ENCODE data around the gene ADAMTSL4. TPM values are rescaled to one million over a fixed set of nuclear protein-coding genes. Genes with fewer than 3 reads are reported as not detected.

The ADAMTSL4 gene
- total and polyA plus RNA-seq, 2 of the 8 experiments (the other 6 are each of a cell fraction or from before 2014, with no cell fraction given): 4.2 to 5.4 TPM

GRCh38 chr1:150552128-150552910 is 3.1 kb downstream of the ADAMTSL4 start:
- Histone ChIP-seq H3K27me3 (replicated peaks in 1 of 4; ENCODE audit: control insufficient read depth in 3 of 4, extremely low read depth in 1 of 4, insufficient read depth in 3 of 4, low read length in 3 of 4) (peaks cover 0 to 17% (median 9%) of the 10 kb centered on the region in 4 experiments; a peak in 5 of 7 replicates), H3K36me3 (ENCODE audit: control insufficient read depth in 2 of 4, insufficient read depth in 4 of 4, low read length in 3 of 4) (peaks cover 0 to 4% (median 2%) of the 10 kb centered on the region in 4 experiments; a peak in 2 of 8 replicates), H2BK5ac (ENCODE audit: low read depth, low read length) (0 out of 2 replicates have a peak overlapping the region, but pooled peaks have one; percentile 15), H3K79me1 (ENCODE audit: low read depth, low read length) (0 out of 2 replicates have a peak, but pooled peaks cover 3% of the 10 kb centered on the region), H3K9ac (replicated peaks in 1 of 4; ENCODE audit: extremely low read depth in 1 of 4, low read depth in 3 of 4, low read length in 3 of 4) (no peak overlapping the region), H3K4ac (replicated peaks; ENCODE audit: insufficient read length, low read depth, low read length) (no peak overlapping the region), H2BK20ac (ENCODE audit: low read length) (no peak overlapping the region), H2BK12ac (ENCODE audit: low read depth, low read length) (peak overlapping the region; percentile 68; the same call in 1 of the 2 replicates), H3K4me2 (ENCODE audit: insufficient read depth in 1 of 2, low read depth in 2 of 2, low read length in 2 of 2) (no peak overlapping the region; a peak in 1 of 4 replicates), H3K23ac (ENCODE audit: insufficient read length) (no peak overlapping the region), H2BK120ac (replicated peaks; ENCODE audit: low read depth, low read length) (peak overlapping the region; percentile 43), H3K23me2 (ENCODE audit: low read depth, low read length) (peaks cover 5% of the 10 kb centered on the region; the same call in 1 of the 2 replicates), H3K4me3 (ENCODE audit: extremely low read depth in 1 of 4, insufficient read depth in 2 of 4, low read depth in 3 of 4, low read length in 4 of 4) (no peak overlapping the region), H3K27ac (ENCODE audit: low read depth, low read length) (no peak overlapping the region), H4K20me1 (replicated peaks in 1 of 2; ENCODE audit: control insufficient read depth in 1 of 2, insufficient read depth in 2 of 2, low read length in 2 of 2) (peaks cover 1 to 4% of the 10 kb centered on the region in 2 experiments), H3K18ac (ENCODE audit: extremely low read depth, low read length) (no peak overlapping the region; the same call in 1 of the 2 replicates), H3K9me3 (ENCODE audit: insufficient read depth in 2 of 2, low read depth in 1 of 2, low read length in 1 of 2) (no peaks in the 10 kb centered on the region), H2AFZ (ENCODE audit: low read length) (no peak overlapping the region), H2BK15ac (ENCODE audit: low read length) (peak overlapping the region; percentile 40; the same call in 1 of the 2 replicates), H3K14ac (ENCODE audit: insufficient read length) (no peak overlapping the region), H2AK5ac (ENCODE audit: low read depth, low read length) (no peak overlapping the region), H3K56ac (replicated peaks; ENCODE audit: insufficient read length, low read depth, low read length) (no peak overlapping the region), H4K8ac (ENCODE audit: extremely low read depth, insufficient read depth, low read length) (no peak overlapping the region), H3K79me2 (ENCODE audit: control insufficient read depth in 1 of 2, insufficient read depth in 2 of 2, low read length in 2 of 2) (no peaks in the 10 kb centered on the region), H4K91ac (replicated peaks; ENCODE audit: insufficient read length, low read length) (no peak overlapping the region), H4K5ac (ENCODE audit: insufficient read length, low read depth, low read length) (no peak overlapping the region), H3K4me1 (replicated peaks in 1 of 4; ENCODE audit: control insufficient read depth in 3 of 4, insufficient read depth in 4 of 4, low read length in 3 of 4) (peaks cover 2 to 21% (median 12%) of the 10 kb centered on the region in 4 experiments)
- FAIRE-seq: no peak
- WGBS, 2 experiments (ENCODE audit: extremely low coverage in 1 of 2, insufficient coverage in 1 of 2, insufficient read length in 1 of 2, insufficient replicate concordance in 2 of 2, low coverage in 1 of 2, low lambda C conversion rate in 2 of 2, missing lambda C conversion rate in 1 of 2): 72% methylated on average over 12 of the region's 13 CpGs; no CpG with 5 or more reads in 1 of the 2 experiments
- no peak for TF ChIP-seq RFX5 (IDR thresholded peaks at IDR 0.05; ENCODE audit: borderline replicate concordance, low read depth, low read length)
- peak; percentile 61 for TF ChIP-seq CEBPB (IDR thresholded peaks at IDR 0.05; ENCODE audit: low read depth, low read length)
- TF ChIP-seq POLR2A (IDR thresholded peaks at IDR 0.05; ENCODE audit: control extremely low read depth in 1 of 2, low read depth in 2 of 2, low read length in 2 of 2): peak in 1 of 2 experiments; percentile 46; a peak in 1 of 3 replicates
- no peak for TF ChIP-seq RXRA (IDR thresholded peaks at IDR 0.05; ENCODE audit: insufficient read depth, low read depth, low read length)
- no peak for TF ChIP-seq RNF2 (IDR thresholded peaks at IDR 0.05; ENCODE audit: borderline replicate concordance, low read depth, low read length, missing control alignments, poor library complexity, severe bottlenecking)
- TF ChIP-seq NRF1 (IDR thresholded peaks at IDR 0.05; ENCODE audit: low read depth, low read length): no peak
- no peak for DNase-seq (ENCODE audit: low read depth in 1 of 2, low spot score in 2 of 2)
- CTCF ChIA-PET (ENCODE audit: partially characterized antibody): interaction anchor here (0.6 to 6.3 kb wide), 5 partner anchors 8 to 973 kb away, joined by 4 to 65 read pairs (median 5); no protein-coding TSS in a partner anchor
- POLR2A ChIA-PET (ENCODE audit: partially characterized antibody): interaction anchor here (1.2 to 43.7 kb wide), 5 partner anchors 9 to 188 kb away, joined by 7 to 1380 read pairs (median 79); partner anchors contain the start of genes ENSA, MCL1 and RPRD2
